SU-DHL-6 (cell line): ENCODE measurements around the gene DCAF10.

Experiments
- H2AFZ ChIP-seq: fragments of 200-600 bp; sonication (generic); 2 replicates; pipeline ENCODE4 v1.6.1; 2014; ENCODE audit warnings: low read depth, mild to moderate bottlenecking, moderate library complexity, mixed read lengths, antibody characterized with exemption, low read length; ENCODE audit not compliant: severe bottlenecking
- H3F3A ChIP-seq: fragments of 200-600 bp; shearing (Covaris generic); 2 replicates; pipeline ENCODE4 v1.6.0; 2016; ENCODE audit warnings: antibody characterized with exemption, mild to moderate bottlenecking; ENCODE audit not compliant: insufficient read depth
- H3K27ac ChIP-seq: fragments of 200-600 bp; sonication (generic); 2 replicates; pipeline ENCODE4 v1.5.1; 2016; ENCODE audit warnings: low read depth, mild to moderate bottlenecking, low read length, moderate library complexity, mixed read lengths
- H3K27me3 ChIP-seq: fragments of 200-600 bp; sonication (generic), shearing (Covaris generic); 2 replicates; pipeline ENCODE4 v1.6.0; 2014; ENCODE audit warnings: mild to moderate bottlenecking, low read length
- H3K36me3 ChIP-seq: fragments of 200-600 bp; sonication (generic); 2 replicates; pipeline ENCODE4 v1.6.1; 2014; ENCODE audit warnings: mild to moderate bottlenecking, low read length, mixed read lengths
- H3K4me2 ChIP-seq: fragments of 300-600, 200-600 bp; shearing (Covaris generic), sonication (generic); 2 replicates; pipeline ENCODE4 v1.6.0; 2014; ENCODE audit warnings: low read length, low read depth, mild to moderate bottlenecking; ENCODE audit not compliant: poor library complexity, severe bottlenecking
- H3K4me3 ChIP-seq: fragments of 200-600 bp; sonication (generic); 2 replicates; pipeline ENCODE4 v1.5.1; 2014; ENCODE audit warnings: antibody characterized with exemption, low read length, mild to moderate bottlenecking, mixed read lengths; ENCODE audit not compliant: insufficient read depth, poor library complexity, severe bottlenecking
- H3K79me2 ChIP-seq: fragments of 200-600 bp; sonication (generic); 2 replicates; pipeline ENCODE4 v1.6.1; 2014; ENCODE audit warnings: mild to moderate bottlenecking, low read length, moderate library complexity; ENCODE audit not compliant: insufficient read depth
- H3K9ac ChIP-seq: fragments of 200-600 bp; sonication (generic); 2 replicates; pipeline ENCODE4 v1.7.0; 2014; ENCODE audit warnings: mild to moderate bottlenecking, low read length
- H3K9me2 ChIP-seq: fragments of 200-600 bp; sonication (generic); replicated peaks from 2 replicates; pipeline ENCODE4 v1.6.1; 2014; ENCODE audit warnings: low read length; ENCODE audit not compliant: insufficient read depth
- H3K9me3 ChIP-seq: fragments of 200-600 bp; sonication (generic); 2 replicates; pipeline ENCODE4 v1.6.1; 2014; ENCODE audit warnings: low read length, mixed read lengths; ENCODE audit not compliant: insufficient read depth
- H4K20me1 ChIP-seq: fragments of 200-600 bp; sonication (generic); 2 replicates; pipeline ENCODE4 v1.6.1; 2014; ENCODE audit warnings: low read depth, mild to moderate bottlenecking, antibody characterized with exemption, low read length, moderate library complexity, mixed read lengths
- CTCF ChIP-seq: fragments of 200-600 bp; sonication (generic); IDR thresholded peaks from one replicate; pipeline ENCODE4 v1.5.1; 2017; ENCODE audit warnings: antibody characterized with exemption, mild to moderate bottlenecking, low read length, moderate library complexity; ENCODE audit not compliant: insufficient read depth, poor library complexity, severe bottlenecking
- EZH2phosphoT487 ChIP-seq: fragments of 200-600 bp; sonication (generic), shearing (Covaris generic); conservative IDR thresholded peaks from 2 replicates; pipeline ENCODE4 v1.6.1; 2018; ENCODE audit warnings: mild to moderate bottlenecking, antibody characterized with exemption, low read length, moderate library complexity, mixed read lengths

DCAF10 gene

GRCh38 chr9:37899041-37899440 is 98.4 kb downstream of the DCAF10 start:
- Histone ChIP-seq H3F3A (no peaks in the 10 kb centered on the region), H3K79me2 (peaks cover 21% of the 10 kb centered on the region), H3K9me3 (no peaks in the 10 kb centered on the region), H3K4me3 (no peak overlapping the region), H4K20me1 (no peaks in the 10 kb centered on the region), H3K9ac (no peak overlapping the region), H2AFZ (no peak overlapping the region), H3K27ac (no peak overlapping the region), H3K9me2 (no peaks in the 10 kb centered on the region), H3K27me3 (no peaks in the 10 kb centered on the region), H3K4me2 (no peak overlapping the region), H3K36me3 (peaks cover 4% of the 10 kb centered on the region; the same call in 1 of the 2 replicates)
- TF ChIP-seq EZH2phosphoT487 (no peak), CTCF (no peak)

GRCh38 chr9:37902131-37902530 is 101.5 kb downstream of the DCAF10 start:
- Histone ChIP-seq H3K79me2 (peaks cover 21% of the 10 kb centered on the region), H3K9me2 (no peaks in the 10 kb centered on the region), H2AFZ (no peak overlapping the region), H3K36me3 (no peaks in the 10 kb centered on the region; the same call in 1 of the 2 replicates), H3K9me3 (no peaks in the 10 kb centered on the region), H4K20me1 (no peaks in the 10 kb centered on the region), H3K27me3 (no peaks in the 10 kb centered on the region), H3K27ac (no peak overlapping the region), H3K4me3 (no peak overlapping the region), H3K9ac (0 out of 2 replicates have a peak overlapping the region, but pooled peaks have one; percentile 79), H3F3A (no peaks in the 10 kb centered on the region), H3K4me2 (peak overlapping the region; percentile 85)
- no peak for TF ChIP-seq EZH2phosphoT487
- no peak for TF ChIP-seq CTCF

GRCh38 chr9:37902796-37903646 is 102.4 kb downstream of the DCAF10 start:
- Histone ChIP-seq H3F3A (no peaks in the 10 kb centered on the region), H3K4me3 (peak overlapping the region; percentile 86), H3K9me3 (no peaks in the 10 kb centered on the region), H3K4me2 (peak overlapping the region; percentile 85), H3K36me3 (no peaks in the 10 kb centered on the region; the same call in 1 of the 2 replicates), H3K9me2 (no peaks in the 10 kb centered on the region), H3K79me2 (peaks cover 21% of the 10 kb centered on the region), H3K9ac (peak overlapping the region; percentile 79), H2AFZ (peak overlapping the region; percentile 80), H4K20me1 (no peaks in the 10 kb centered on the region), H3K27ac (peak overlapping the region; percentile 63), H3K27me3 (no peaks in the 10 kb centered on the region)
- TF ChIP-seq CTCF (no peak), EZH2phosphoT487 (no peak)
